Daoy (cell line): ENCODE data around the gene OBP2A. TPM values are rescaled to one million over a fixed set of nuclear protein-coding genes. Genes with fewer than 3 reads are reported as not detected.
"Not testable (repeated sequence)": the region's sequence is repeated elsewhere in the genome, so short reads cannot be mapped to it uniquely, and the experiment has no call there.

Experiments used
- DNase-seq: peaks from one replicate; pipeline ENCODE4 v3.0.0-alpha.2; 2015; ENCODE audit warnings: low read depth
- total RNA-seq: library from RNA; depleted of rRNA; stranded (reverse); fragments of >200 nt; shearing (Covaris generic); gene quantifications from 2 replicates; pipeline ENCODE4 v1.2.3, GENCODE V29; 2014

Gene OBP2A
- total RNA-seq, 1 experiment from 2014 or later, result not detected

DNA sequence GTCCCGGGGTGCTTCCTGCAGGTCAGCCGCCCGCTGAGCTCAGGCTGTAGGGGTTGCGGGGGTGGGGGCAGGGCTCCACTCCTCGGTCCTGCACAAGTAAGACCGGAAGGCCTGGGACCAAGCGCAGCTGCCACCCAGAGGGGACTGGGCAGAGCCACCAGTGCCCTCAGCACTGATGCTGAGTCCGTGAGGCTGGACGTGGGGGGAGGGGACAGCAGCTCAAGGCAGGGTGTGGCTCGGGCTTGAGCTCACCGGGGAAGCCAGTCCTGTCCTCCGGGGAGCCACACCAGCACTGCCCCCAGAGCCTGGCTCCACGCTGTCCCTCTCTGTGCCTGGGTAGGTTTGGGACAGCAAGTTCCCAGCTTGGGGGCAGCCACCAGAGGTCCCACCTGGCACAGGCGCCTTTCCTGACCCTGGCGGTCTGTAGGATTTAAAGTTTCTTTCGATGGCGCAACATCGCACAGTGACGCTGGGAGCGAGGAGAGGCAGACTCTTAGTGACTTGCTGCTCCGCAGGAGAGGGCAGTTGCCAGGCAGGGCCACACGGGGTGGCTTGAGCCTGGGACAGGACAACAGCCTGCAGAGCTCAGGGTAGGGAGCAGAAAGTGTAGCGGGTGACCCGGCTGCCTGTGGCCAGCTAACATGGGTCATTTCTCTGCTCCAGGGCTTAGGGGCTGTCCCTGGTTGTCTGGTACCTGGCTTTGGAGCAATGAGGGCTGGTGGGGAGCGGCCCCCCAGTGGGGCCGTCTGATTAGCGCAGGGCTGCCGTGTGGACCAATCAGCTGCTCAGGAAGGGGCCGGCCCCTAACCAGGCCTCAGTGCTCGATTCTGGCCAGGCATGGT lies 19.0 kb upstream of the OBP2A start:
- DNase-seq, result no peak

DNA sequence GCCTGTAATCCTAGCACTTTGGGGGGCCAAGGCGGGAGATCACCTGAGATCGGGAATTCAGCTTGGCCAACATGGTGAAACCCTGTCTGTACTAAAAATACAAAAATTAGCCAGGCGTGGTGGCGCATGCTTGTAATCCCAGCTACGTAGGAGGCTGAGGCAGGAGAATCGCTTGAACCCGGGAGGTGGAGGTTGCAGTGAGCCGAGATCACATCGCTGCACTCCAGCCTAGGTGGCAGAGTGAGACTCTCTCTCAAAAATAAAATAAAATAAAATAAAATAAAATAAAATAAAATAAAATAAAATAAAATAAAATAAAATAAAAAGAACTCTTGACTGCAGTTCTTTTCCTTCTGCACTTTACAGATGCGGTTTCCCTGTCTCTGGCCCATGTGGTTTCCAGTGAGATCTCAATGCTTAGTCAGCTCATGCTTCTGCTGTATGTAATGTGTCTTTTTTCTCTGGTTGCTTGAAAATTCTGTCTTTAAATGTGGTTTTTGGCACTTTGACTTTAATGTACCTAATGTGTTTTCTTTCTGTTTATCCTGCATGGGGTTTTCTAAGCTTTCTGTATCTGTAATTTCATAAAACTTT lies 17.0 kb upstream of the OBP2A start:
- DNase-seq, result not testable (repeated sequence)

DNA sequence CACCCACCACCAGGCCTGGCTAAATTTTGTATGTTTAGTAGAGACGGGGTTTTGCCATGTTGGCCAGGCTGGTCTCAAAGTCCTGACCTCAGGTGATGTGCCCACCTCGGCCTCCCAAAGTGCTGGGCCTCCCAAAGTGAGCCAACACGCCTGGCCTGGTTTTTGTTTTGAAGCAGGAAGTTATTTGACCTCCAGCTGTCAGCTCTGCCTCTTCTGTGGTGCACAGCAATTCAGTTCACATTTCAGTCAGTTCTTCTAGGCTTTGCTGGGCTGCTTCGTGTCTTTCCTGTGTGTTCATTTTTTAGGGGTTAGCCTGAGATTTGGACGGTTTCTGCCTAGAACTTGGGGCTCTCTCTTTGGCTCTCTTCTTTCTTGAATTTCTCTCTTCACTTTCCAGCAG lies 15.8 kb upstream of the OBP2A start:
- DNase-seq, result no peak

DNA sequence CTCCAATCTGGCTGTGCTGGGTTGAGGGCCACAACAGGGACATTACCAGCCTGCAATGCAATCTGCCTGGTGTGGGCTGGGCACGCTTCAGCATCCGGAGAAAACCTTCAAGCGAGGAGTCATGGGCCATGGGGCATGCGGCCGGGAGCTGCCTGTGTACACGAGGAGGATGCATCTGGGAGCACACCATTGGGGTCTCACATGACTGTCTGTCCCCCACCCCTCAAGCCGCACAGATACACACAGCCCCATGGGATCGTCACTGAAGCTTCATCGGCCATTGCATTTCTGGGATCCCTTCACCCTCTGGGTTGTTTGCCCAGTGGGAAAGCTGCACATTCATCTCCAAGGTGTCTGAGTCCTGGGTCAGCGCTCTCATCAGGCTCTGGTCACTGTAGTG lies 14.8 kb upstream of the OBP2A start:
- no peak for DNase-seq

- DNase-seq, result no peak
Measured at GRCh38 chr9:135533113-135533512, 12.8 kb upstream of the OBP2A start.

DNA sequence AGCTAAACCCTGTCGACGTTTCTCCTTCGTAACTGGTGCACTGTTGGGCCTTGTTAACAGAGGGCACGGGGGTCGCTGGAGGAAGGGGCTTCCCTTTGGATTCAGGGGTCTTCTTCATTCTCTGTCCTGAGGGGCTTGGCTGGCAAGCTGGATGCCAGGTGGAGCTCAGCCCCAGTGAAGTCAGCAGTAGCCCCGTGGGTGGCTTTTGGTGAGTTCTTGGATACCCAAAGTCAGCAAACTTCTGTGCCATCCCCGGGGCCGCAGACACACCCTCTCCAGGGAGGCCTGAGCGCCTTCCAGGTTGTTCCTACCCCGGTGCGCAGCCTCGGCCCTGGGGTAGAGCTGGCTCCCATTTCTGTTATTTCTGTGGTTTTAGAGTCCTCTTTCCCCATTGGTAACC lies 12.3 kb upstream of the OBP2A start:
- DNase-seq, result no peak

DNA sequence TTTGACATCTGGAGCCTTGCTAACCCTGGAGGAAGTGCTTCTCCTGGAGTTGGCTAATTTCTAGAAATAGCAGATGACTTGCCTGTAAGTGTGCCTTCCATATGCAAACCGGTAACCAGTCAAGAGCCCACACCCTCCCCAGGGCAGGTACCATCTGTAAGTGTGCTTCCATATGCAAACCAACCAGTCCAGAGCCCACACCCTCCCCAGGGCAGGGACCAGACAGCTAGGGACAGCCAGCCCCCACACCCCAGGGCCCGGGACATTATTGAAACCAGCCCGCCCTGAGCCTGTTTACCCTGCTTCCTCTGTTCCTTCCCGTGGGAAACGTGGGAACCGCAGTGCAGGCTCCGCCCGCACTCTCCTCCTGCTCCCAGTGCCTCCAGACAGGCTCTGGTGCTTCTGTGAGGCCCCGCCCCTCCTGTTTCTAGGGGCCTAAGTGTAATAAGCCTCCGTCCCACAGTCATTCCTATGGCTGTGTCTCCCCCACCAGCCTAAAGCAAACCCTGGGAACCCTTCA lies 11.7 kb upstream of the OBP2A start:
- peak; percentile 41 for DNase-seq

DNA sequence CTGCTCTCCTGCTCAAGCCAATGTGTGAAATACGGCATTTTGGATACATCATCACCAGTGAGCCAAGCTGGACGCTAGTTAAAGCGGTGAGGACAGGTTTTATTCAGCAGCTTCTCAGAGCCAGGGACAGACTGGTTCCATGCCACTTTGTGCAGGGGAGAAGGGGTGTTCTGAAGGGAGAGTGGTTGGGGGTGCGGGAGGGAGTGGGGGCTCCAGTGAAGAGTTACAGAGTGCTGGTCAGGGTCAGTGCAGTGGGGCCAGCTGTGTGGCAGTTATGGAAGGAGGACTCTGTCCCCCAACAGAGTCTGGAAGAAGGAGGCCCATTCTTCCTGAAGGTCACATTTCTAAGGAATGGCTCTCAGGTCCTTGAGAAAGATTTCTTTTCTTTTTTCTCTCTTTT lies 11.1 kb upstream of the OBP2A start:
- DNase-seq, result not testable (repeated sequence)

DNA sequence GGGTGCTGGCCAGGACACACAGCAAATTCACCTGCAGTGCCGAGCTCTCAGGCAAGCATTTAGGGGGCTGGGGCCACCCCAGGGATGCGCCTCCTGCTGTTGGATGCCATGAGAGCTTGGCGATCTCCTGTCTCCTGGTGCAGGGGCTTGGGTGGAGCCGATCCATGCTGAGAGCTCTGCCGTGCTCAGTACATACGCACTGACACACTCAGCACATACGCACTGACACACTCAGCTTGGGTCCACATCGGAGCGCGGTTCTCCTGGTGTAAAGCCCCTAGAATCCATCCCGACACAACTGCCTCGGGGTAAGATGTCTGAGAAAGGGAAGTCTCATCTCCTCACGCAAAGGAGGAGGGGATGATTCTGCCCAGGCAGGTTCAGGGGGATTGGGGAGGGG lies 10.3 kb upstream of the OBP2A start:
- not testable (repeated sequence) for DNase-seq

- DNase-seq, result peak; percentile 72
Measured at GRCh38 chr9:135536216-135536615, 9.7 kb upstream of the OBP2A start.

DNA sequence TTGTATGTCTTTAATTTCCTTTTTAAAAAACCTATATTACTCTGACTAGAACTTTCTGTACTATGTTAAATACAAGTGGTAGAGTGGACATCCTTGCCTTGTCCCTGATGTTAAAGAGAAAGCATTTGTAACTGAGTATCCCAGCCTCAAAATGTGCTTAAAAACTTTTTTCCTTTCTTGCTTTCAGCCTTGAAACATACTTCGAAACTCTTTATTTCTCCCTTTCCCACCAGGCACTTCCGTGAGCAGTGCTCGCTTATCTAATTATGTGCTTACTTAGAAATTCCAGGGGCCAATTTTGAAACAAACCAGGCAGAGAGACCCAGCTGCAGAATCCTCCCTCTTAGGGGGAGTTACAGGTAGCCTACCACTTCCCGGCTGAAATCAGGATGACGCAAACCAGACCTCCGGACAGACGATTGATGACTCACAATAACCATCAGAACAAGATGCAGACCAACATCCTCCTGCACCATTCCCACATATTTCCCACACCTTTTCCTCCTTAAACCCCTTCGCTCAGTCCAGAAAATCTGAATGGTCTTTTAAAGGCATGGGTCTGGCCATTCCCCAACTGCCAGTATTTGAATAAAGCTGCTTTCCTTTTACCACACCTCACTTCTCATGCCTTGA lies 2.5 kb upstream of the OBP2A start:
- DNase-seq, result peak; percentile 74

DNA sequence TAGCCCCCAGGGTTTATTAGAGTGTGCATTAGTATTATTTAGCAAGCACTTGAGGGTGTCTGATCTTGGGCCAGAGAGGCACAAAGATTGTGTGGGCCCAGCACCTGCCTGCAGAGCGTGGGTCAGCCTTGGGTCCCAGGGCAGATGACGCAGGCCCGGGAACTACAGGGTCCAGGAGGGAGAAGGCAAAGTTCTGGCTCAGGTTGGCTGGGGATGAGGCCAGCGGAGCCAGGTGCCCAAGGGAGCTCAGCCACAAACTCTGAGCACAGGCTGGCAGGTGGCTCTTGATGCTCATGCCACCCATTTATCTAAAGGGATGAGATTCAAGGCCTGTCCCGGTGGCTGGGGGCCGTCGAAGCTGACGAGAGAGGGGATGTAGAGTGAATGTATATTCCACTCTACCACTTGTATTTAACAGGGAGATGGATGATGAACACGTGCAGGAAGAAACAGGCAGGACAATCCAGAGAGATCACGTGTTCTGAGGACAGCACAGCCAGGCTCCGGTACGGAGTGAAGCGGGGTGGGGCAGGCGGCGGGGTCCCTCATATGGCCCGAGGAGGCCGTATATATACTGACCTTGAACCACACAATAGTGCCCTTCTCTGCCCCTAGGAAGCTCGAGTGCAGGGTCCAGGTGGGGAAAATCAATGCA lies 818 bp upstream of the OBP2A start:
- no peak for DNase-seq

- not testable (repeated sequence) for DNase-seq
Measured at GRCh38 chr9:135546792-135547617, 1.1 kb downstream of the OBP2A start.

DNA sequence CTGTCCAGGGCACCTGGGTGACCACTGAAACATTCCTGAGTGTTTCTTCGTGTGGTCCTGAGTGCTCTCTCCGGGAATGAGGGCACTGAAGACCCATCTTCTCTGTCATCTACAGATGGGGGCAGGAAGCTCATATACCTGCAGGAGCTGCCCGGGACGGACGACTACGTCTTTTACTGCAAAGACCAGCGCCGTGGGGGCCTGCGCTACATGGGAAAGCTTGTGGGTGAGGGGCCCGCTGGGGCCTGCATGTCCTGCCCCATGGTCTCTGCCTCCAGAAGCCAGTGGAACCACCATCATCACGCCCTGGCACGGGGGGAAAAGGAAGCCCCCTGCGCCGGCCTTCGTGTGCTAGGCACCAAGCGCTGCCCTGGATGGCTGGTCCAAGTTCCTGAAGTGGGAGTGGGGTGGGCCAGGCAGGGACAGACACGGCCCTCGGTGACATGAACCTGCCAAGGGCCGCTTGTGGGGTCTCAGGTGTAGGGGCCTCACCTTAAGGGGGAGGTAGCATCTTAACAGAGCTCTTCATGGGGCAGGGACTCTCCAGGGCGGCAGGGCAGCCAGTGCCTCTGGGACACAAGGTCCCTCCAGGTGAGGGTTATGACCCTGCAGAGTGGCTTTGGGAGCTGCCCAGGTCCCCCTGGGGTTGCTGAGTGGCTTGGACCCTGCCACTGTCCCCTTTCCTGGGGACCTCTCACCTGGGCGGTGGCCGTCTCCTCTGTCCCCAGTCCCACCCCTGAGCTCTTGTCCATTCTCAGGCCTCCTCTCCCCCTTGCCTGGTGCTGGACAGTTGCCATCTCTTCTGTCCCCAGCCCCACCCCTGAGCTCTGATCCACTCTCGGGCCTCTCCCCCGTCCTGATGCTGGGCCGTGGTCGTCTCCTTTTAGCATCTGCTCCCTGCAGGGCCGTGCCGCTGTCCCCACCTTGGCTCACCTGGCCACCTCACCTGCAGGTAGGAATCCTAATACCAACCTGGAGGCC lies 2.1 kb downstream of the OBP2A start:
- no peak for DNase-seq

DNA sequence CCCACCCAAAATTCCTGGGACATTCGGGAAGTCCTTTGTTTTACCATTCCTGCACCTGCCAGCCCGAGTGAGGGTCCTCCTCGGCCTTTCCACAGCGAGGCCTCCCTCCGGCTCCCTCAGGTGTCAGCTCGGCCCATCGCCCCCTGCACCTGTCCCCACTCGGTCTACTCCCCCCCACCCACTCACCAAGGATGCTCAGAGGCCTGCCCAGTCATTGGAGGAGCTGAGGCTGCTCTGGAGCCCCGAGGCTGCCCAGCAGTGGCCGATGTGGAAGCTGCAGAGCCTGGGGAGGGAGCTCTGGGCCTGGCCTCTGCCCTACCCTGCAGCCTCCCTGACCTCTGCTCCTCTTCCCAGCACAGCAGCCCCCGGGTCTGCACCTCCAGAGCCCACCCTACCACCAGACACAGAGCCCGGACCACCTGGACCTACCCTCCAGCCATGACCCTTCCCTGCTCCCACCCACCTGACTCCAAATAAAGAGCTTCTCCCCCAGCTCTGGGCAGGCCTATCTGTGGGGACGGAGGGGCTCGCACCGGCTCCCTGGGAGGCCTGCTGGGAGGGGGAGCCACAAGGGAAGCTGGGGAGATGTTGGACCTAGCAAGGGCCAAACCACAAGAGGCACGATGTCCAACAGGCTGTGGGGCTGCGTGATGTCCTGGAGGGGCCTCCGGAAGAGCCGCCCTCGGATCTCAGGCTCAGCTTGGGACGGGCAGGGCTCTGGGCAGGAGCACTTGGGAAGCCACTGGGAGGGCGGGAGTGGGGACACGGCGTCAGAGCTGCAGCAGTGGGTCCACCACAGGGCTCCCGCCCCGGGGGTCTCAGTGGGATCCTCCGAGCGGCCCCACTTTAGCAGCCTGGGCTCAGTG lies 3.8 kb downstream of the OBP2A start:
- not testable (repeated sequence) for DNase-seq

- DNase-seq, result no peak
Measured at GRCh38 chr9:135550344-135550918, 4.5 kb downstream of the OBP2A start.

GRCh38 chr9:135551031-135551430 lies 5.1 kb downstream of the OBP2A start:
- no peak for DNase-seq

GRCh38 chr9:135551456-135551855 lies 5.5 kb downstream of the OBP2A start:
- no peak for DNase-seq
